Measurements from ENCODE around the gene ZCCHC14.
"Not testable (repeated sequence)": the region's sequence is repeated elsewhere in the genome, so short reads cannot be mapped to it uniquely, and the experiment has no call there.

Gene ZCCHC14

DNA sequence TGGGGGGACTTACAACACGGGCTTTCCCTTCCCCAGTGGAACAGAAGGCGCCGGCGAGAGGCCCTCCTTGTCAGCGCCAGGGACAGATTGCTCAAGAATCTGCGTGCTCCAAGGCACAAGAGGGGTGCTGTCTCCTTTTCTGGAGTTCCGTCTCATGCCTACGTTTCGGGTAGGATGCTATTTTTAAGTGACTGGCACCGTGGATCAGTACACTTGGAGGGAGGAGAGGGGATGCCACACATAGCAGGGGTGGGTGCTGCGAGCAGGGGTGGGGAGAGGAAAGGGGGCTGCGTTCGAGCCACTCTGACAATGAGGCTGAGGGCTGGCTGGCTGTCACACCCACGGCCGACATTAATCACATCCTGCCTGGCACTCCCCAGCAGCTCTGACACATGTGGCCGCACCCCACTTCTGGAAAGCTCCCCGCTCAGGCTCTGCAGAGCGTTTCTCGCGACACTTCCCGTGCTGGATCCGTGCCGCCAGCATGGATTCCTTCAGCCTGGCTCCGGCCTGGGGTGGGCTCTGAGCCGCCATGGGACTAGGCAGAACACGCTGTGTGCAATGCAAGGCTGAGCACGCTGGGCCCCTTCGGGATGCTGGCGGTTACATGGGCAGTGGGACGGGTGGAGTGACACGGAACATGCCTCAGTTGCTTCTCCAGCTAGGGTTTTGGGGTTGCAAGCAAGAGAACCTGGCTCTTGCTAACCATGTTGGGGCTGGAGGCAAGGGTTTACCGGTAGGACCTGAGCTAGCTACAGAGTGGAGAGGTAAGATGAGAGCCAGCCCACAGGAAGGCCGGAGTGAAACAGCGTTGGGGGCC, 25.0 kb upstream of the ZCCHC14 start:
- H4K20me1 ChIP-seq (ENCODE audit: control insufficient read depth, insufficient read depth, low read depth, low read length); H3K4me2 ChIP-seq (ENCODE audit: low read length); H3K79me2 ChIP-seq (ENCODE audit: control insufficient read depth, low read length); H3K27ac ChIP-seq (ENCODE audit: low read depth, low read length); H3K4me3 ChIP-seq (ENCODE audit: low read length); H3F3A ChIP-seq (ENCODE audit: control insufficient read depth, insufficient read depth); H3K4me1 ChIP-seq (ENCODE audit: control insufficient read depth, low read length); H3K27me3 ChIP-seq (ENCODE audit: control insufficient read depth, low read length); H3K9me2 ChIP-seq (replicated peaks; ENCODE audit: control insufficient read depth, low read length); H3K36me3 ChIP-seq (ENCODE audit: control insufficient read depth, low read length); H3K9me3 ChIP-seq (ENCODE audit: control insufficient read depth, insufficient read depth, low read length): not testable (repeated sequence)

DNA sequence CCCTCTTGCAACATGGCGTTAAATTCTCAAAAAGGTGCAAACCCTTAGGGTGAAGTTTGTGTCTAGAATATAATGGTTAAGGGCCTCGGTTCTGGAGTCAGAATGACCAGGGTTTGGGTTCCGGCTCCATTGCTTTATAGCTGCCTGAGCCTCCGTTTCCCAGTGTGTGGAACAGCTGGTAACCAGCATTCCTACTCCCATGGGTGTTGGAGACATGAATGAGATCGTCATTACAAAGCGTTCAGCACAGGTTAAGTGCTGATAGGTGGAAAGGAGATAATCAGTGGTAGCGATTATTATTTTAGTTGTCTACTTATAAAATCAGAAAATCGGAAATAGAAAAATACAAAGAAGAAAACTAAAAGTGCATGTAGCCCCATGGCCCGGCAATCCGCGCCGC, 23.5 kb upstream of the ZCCHC14 start:
- no peak for TF ChIP-seq EZH2phosphoT487 (IDR thresholded peaks at IDR 0.05; ENCODE audit: borderline replicate concordance, low read length)
- Histone ChIP-seq H3K4me2 (ENCODE audit: low read length) (no peak overlapping the region), H3K4me1 (ENCODE audit: control insufficient read depth, low read length) (no peaks in the 10 kb centered on the region), H3F3A (ENCODE audit: control insufficient read depth, insufficient read depth) (no peaks in the 10 kb centered on the region), H3K27me3 (ENCODE audit: control insufficient read depth, low read length) (peaks cover 2% of the 10 kb centered on the region; the same call in 1 of the 2 replicates), H3K4me3 (ENCODE audit: low read length) (no peak overlapping the region), H3K79me2 (ENCODE audit: control insufficient read depth, low read length) (no peaks in the 10 kb centered on the region), H3K27ac (ENCODE audit: low read depth, low read length) (no peak overlapping the region), H3K9me3 (ENCODE audit: control insufficient read depth, insufficient read depth, low read length) (no peaks in the 10 kb centered on the region), H3K9me2 (replicated peaks; ENCODE audit: control insufficient read depth, low read length) (no peaks in the 10 kb centered on the region), H3K36me3 (ENCODE audit: control insufficient read depth, low read length) (no peaks in the 10 kb centered on the region), H4K20me1 (ENCODE audit: control insufficient read depth, insufficient read depth, low read depth, low read length) (no peaks in the 10 kb centered on the region)

DNA sequence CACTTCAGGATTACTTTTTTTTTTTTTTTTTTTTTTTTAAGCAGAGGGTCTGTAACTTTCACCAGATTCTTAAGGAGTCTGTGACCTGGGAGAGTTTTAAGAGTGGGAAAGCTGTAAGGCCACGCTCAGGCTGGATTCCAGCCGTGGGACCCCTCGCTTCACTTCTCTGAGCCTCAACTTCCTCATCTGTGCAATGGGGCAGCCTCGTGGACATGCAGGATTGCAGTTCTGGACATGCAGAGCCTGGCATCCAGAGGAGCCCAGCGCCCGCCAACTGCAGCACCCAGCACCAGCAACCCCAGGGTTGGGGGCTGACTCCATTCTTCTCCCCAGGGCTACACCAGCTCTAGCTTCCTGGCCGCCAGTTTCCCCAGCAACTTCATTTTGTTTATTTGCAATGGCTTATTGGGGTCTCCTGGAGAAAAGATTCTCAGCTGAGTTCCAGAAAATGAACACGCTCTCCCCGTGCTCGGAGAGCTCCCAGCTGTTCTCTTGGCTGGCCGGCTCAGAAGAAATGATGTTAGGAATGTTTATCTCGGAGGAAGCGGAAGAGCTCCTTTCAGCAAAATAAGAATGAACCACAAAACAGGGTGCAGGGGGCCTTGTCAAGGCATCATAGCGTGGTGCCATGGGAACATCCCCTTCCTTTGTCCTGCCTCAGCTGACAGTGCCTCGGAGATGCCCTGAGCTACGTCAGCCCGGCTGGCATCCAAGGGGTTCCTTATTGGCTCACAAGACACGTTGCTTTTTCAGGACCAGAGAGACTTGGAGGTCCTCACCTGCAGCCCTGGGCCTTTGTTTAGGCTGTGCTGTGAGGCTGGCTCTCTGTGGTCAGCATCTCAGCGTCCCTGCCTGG, 22.9 kb upstream of the ZCCHC14 start:
- Histone ChIP-seq H3K4me1 (ENCODE audit: control insufficient read depth, low read length) (no peaks in the 10 kb centered on the region), H3K4me3 (ENCODE audit: low read length) (no peak overlapping the region), H3K27ac (ENCODE audit: low read depth, low read length) (no peak overlapping the region), H3F3A (ENCODE audit: control insufficient read depth, insufficient read depth) (no peaks in the 10 kb centered on the region), H3K36me3 (ENCODE audit: control insufficient read depth, low read length) (no peaks in the 10 kb centered on the region), H4K20me1 (ENCODE audit: control insufficient read depth, insufficient read depth, low read depth, low read length) (no peaks in the 10 kb centered on the region), H3K4me2 (ENCODE audit: low read length) (no peak overlapping the region), H3K9me2 (replicated peaks; ENCODE audit: control insufficient read depth, low read length) (no peaks in the 10 kb centered on the region), H3K79me2 (ENCODE audit: control insufficient read depth, low read length) (no peaks in the 10 kb centered on the region), H3K9me3 (ENCODE audit: control insufficient read depth, insufficient read depth, low read length) (no peaks in the 10 kb centered on the region), H3K27me3 (ENCODE audit: control insufficient read depth, low read length) (peaks cover 2% of the 10 kb centered on the region; the same call in 1 of the 2 replicates)
- TF ChIP-seq, protein P1, sequence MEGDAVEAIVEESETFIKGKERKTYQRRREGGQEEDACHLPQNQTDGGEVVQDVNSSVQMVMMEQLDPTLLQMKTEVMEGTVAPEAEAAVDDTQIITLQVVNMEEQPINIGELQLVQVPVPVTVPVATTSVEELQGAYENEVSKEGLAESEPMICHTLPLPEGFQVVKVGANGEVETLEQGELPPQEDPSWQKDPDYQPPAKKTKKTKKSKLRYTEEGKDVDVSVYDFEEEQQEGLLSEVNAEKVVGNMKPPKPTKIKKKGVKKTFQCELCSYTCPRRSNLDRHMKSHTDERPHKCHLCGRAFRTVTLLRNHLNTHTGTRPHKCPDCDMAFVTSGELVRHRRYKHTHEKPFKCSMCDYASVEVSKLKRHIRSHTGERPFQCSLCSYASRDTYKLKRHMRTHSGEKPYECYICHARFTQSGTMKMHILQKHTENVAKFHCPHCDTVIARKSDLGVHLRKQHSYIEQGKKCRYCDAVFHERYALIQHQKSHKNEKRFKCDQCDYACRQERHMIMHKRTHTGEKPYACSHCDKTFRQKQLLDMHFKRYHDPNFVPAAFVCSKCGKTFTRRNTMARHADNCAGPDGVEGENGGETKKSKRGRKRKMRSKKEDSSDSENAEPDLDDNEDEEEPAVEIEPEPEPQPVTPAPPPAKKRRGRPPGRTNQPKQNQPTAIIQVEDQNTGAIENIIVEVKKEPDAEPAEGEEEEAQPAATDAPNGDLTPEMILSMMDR (IDR thresholded peaks at IDR 0.05; ENCODE audit: low read depth, low read length, poor library complexity, severe bottlenecking), result no peak
- no peak for TF ChIP-seq EZH2phosphoT487 (IDR thresholded peaks at IDR 0.05; ENCODE audit: borderline replicate concordance, low read length)

DNA sequence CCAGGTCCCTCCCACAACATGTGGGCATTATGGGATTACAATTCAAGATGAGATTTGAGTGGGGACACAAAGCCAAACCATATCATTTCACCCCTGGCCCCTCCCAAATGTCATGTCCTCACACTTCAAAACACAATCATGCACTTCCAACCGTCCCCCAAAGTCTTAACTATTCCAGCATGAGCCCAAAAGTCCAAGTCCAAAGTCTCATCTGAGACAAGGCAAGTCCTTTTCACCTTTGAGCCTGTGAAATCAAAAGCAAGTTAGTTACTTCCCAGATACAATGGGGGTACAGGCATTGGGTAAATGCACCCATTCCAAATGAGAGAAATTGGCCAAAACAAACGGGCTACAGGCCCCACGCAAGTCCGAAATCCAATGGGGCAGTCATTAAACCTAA, 17.0 kb upstream of the ZCCHC14 start:
- not testable (repeated sequence) for H3F3A ChIP-seq (ENCODE audit: control insufficient read depth, insufficient read depth); H3K9me2 ChIP-seq (replicated peaks; ENCODE audit: control insufficient read depth, low read length); H3K79me2 ChIP-seq (ENCODE audit: control insufficient read depth, low read length); H4K20me1 ChIP-seq (ENCODE audit: control insufficient read depth, insufficient read depth, low read depth, low read length); H3K27me3 ChIP-seq (ENCODE audit: control insufficient read depth, low read length); H3K4me2 ChIP-seq (ENCODE audit: low read length); H3K4me3 ChIP-seq (ENCODE audit: low read length); H3K27ac ChIP-seq (ENCODE audit: low read depth, low read length); H3K36me3 ChIP-seq (ENCODE audit: control insufficient read depth, low read length); H3K4me1 ChIP-seq (ENCODE audit: control insufficient read depth, low read length); H3K9me3 ChIP-seq (ENCODE audit: control insufficient read depth, insufficient read depth, low read length)

Data from DOHH2 (cell line).